GM12878 (cell line): ENCODE results near the gene DNAJB11. TPM values are rescaled to one million over a fixed set of nuclear protein-coding genes. Genes with fewer than 3 reads are reported as not detected.
A peak's percentile ranks its signal among the peaks of the same experiment; 100 is the strongest.

Source experiments
- BCL11A ChIP-seq: IDR thresholded peaks from 2 replicates; pipeline ENCODE4 v1.6.1; 2011; ENCODE audit warnings: low read depth, low read length
- CHD4 ChIP-seq: fragments of 200-600 bp; sonication (generic); IDR thresholded peaks from 2 replicates; pipeline ENCODE4 v1.6.1; 2016; ENCODE audit warnings: mild to moderate bottlenecking
- ESRRA ChIP-seq: IDR thresholded peaks from 2 replicates; pipeline ENCODE4 v1.6.1; 2012; ENCODE audit warnings: mild to moderate bottlenecking, low read length, improper control_type of control experiment
- IKZF1 ChIP-seq: fragments of 450-650 bp; conservative IDR thresholded peaks from 2 replicates; pipeline ENCODE4 v1.6.1; 2017; ENCODE audit warnings: antibody characterized with exemption, mild to moderate bottlenecking
- KLF5 ChIP-seq: fragments of 450-650 bp; IDR thresholded peaks from 2 replicates; pipeline ENCODE4 v1.6.1; 2014; ENCODE audit warnings: mild to moderate bottlenecking; ENCODE audit not compliant: partially characterized antibody
- MEF2B ChIP-seq: fragments of 450-650 bp; IDR thresholded peaks from 2 replicates; pipeline ENCODE4 v1.6.1; 2018; ENCODE audit warnings: mild to moderate bottlenecking, moderate library complexity; ENCODE audit not compliant: partially characterized antibody, poor library complexity, severe bottlenecking
- MXI1 ChIP-seq: fragments of 150-350 bp; IDR thresholded peaks from 2 replicates; pipeline ENCODE4 v1.6.1; 2011; ENCODE audit warnings: low read depth, mild to moderate bottlenecking, inconsistent platforms, low read length, improper control_type of control experiment
- NR2C2 ChIP-seq: IDR thresholded peaks from 2 replicates; pipeline ENCODE4 v1.6.1; 2011; ENCODE audit warnings: borderline replicate concordance, low read depth; ENCODE audit not compliant: control insufficient read depth, insufficient read length
- PBX3 ChIP-seq: IDR thresholded peaks from 2 replicates; pipeline ENCODE4 v1.6.1; 2011; ENCODE audit warnings: mild to moderate bottlenecking, low read depth, low read length, moderate library complexity; ENCODE audit not compliant: insufficient replicate concordance
- POLR2A ChIP-seq: IDR thresholded peaks from 2 replicates; pipeline ENCODE4 v1.6.1; 2011; ENCODE audit warnings: low read depth, mild to moderate bottlenecking, low read length
- RAD21 ChIP-seq: IDR thresholded peaks from 2 replicates; pipeline ENCODE4 v1.6.1; 2011; ENCODE audit warnings: mild to moderate bottlenecking, low read depth, low read length, moderate library complexity; ENCODE audit not compliant: insufficient read depth
- SMC3 ChIP-seq: IDR thresholded peaks from 2 replicates; pipeline ENCODE4 v1.6.1; 2011; ENCODE audit warnings: low read length, improper control_type of control experiment, borderline replicate concordance
- TARDBP ChIP-seq: IDR thresholded peaks from 2 replicates; pipeline ENCODE4 v1.6.1; 2016; ENCODE audit warnings: borderline replicate concordance
- YBX1 ChIP-seq: fragments of 450-650 bp; IDR thresholded peaks from 2 replicates; pipeline ENCODE4 v1.6.1; 2016; ENCODE audit warnings: antibody characterized with exemption
- polyA plus RNA-seq, 11 experiments: library from polyadenylated mRNA; depleted of rRNA in 4 of 11; unstranded in 6 of 11; stranded (reverse) in 5 of 11; fragments of >200 nt; fragmentation: Nextera tagmentation in 4 of 11; fragmentation: Illumina TruSeq in 1 of 11; extraction: Ambion mirVana in 4 of 11; extraction: Trizol in 1 of 11; gene quantifications; 1 replicate in 1 of 11; 2 replicates in 10 of 11; pipeline versions ENCODE4 v1.2.1 to v1.2.3, GENCODE V29; 2011 to 2016; ENCODE audit warnings: inconsistent platforms in 2 of 11, missing spikeins in 2 of 11, low read depth in 1 of 11
- total RNA-seq, 4 experiments: library from RNA; depleted of rRNA in 3 of 4; stranded (reverse); fragments of >200 nt in 3 of 4; fragmentation: Illumina TruSeq in 1 of 4; extraction: Trizol in 1 of 4; gene quantifications; 2 replicates each; pipeline versions ENCODE4 v1.2.1 to v1.2.3, GENCODE V29; 2013 to 2021

Gene DNAJB11
- total and polyA plus RNA-seq, 10 of the 15 experiments (the other 5 are each of a cell fraction or from before 2014, with no cell fraction given) = 16.2 to 135 (median 57.8) TPM

GRCh38 chr3:186614597-186615483 is 44.3 kb downstream of the DNAJB11 start (continued):
- TF ChIP-seq KLF5 (no peak), ESRRA (no peak), BCL11A (no peak), CHD4 (no peak), PBX3 (no peak), YBX1 (no peak), SMC3 (peak; percentile 86; the same call in 1 of the 2 replicates), MXI1 (no peak), POLR2A (no peak), IKZF1 (no peak), TARDBP (no peak), RAD21 (peak; percentile 81), MEF2B (no peak), NR2C2 (no peak)
